ENCODE measurements around the gene TMCO4.
A peak's percentile ranks its signal among the peaks of the same experiment; 100 is the strongest.

Gene TMCO4

GRCh38 chr1:19684677-19685076, 115.0 kb downstream of the TMCO4 start:
- DNase-seq (ENCODE audit: low spot score): no peak

DNA sequence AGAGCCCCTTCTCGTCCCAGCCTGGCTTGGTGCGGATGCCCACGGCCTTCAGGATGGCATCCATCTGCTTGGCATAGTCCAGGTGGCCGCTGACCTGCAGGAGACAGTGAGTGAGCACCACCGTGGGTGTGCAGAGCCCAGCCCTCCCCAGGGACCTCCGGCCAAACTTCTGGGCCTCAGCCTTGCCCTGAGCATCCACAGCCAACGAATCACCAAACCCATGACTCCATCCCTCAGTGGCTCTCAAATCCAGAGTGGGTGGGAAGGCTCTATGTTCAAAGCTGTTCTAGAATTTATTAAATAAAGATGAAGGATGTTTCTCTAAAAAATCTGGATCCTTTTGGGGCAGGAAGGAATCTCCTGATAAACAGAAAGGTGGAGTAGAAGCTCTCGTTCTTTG, 116.4 kb downstream of the TMCO4 start:
- no peak for DNase-seq (ENCODE audit: low spot score)

GRCh38 chr1:19682901-19683300, 116.8 kb downstream of the TMCO4 start:
- no peak for DNase-seq (ENCODE audit: low spot score)

- DNase-seq (ENCODE audit: low spot score): peak; percentile 90
Measured at GRCh38 chr1:19682257-19682656, 117.5 kb downstream of the TMCO4 start.

- DNase-seq (ENCODE audit: low spot score): no peak
Measured at GRCh38 chr1:19680644-19681043, 119.1 kb downstream of the TMCO4 start.

- DNase-seq (ENCODE audit: low spot score): no peak
Measured at GRCh38 chr1:19679691-19680090, 120.0 kb downstream of the TMCO4 start.

DNA sequence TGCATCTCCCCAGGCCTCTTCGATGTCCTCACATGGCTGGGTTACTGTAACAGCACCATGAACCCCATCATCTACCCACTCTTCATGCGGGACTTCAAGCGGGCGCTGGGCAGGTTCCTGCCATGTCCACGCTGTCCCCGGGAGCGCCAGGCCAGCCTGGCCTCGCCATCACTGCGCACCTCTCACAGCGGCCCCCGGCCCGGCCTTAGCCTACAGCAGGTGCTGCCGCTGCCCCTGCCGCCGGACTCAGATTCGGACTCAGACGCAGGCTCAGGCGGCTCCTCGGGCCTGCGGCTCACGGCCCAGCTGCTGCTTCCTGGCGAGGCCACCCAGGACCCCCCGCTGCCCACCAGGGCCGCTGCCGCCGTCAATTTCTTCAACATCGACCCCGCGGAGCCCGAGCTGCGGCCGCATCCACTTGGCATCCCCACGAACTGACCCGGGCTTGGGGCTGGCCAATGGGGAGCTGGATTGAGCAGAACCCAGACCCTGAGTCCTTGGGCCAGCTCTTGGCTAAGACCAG, 120.7 kb downstream of the TMCO4 start:
- no peak for DNase-seq (ENCODE audit: low spot score)

GRCh38 chr1:19678493-19678892, 121.2 kb downstream of the TMCO4 start:
- DNase-seq (ENCODE audit: low spot score): no peak

- peak; percentile 94 for DNase-seq (ENCODE audit: low spot score)
Measured at GRCh38 chr1:19676438-19676922, 123.2 kb downstream of the TMCO4 start.

GRCh38 chr1:19675797-19676196, 123.9 kb downstream of the TMCO4 start:
- DNase-seq (ENCODE audit: low spot score): no peak

DNA sequence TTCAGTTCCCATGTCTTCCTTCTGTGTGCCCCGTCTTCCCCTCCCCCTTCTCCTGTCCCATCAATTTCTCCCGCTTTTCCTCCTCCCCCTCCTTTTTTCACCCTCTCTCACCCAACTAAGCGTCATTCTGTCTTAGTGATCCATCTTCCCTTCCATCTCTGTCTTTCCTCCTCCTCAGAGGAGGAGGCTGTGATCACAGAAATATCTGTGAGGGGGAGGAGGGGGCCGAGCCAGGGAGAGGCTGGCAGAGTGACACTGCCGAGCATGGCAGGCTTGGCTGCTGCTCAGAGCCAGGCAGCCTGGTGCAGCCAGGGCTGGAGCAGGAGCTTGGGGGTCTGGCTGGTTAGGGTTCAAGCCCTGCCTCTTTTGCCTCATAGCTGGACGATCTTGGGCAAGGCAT, 127.5 kb downstream of the TMCO4 start:
- no peak for DNase-seq (ENCODE audit: low spot score)

DNA sequence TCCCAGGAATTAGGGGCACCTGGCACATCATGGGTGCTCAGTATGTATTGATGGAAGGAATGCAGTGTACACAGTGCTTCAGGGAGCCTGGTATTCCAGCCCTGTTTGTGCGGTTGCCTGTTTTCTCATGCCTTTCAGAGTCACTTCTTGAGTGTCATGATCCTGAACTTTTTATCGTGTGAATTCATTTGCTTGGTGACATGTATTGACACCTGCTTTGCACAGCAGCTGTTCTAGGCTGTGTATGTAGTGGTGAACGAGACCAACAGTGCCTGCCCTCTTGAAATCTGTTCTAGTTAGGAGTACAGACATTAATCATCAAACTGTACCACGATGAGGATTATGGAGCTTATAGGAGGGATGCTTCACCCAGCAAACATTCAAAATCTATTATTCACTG, 128.9 kb downstream of the TMCO4 start:
- DNase-seq (ENCODE audit: low spot score): no peak

GRCh38 chr1:19668888-19669287, 130.8 kb downstream of the TMCO4 start:
- DNase-seq (ENCODE audit: low spot score): no peak

DNA sequence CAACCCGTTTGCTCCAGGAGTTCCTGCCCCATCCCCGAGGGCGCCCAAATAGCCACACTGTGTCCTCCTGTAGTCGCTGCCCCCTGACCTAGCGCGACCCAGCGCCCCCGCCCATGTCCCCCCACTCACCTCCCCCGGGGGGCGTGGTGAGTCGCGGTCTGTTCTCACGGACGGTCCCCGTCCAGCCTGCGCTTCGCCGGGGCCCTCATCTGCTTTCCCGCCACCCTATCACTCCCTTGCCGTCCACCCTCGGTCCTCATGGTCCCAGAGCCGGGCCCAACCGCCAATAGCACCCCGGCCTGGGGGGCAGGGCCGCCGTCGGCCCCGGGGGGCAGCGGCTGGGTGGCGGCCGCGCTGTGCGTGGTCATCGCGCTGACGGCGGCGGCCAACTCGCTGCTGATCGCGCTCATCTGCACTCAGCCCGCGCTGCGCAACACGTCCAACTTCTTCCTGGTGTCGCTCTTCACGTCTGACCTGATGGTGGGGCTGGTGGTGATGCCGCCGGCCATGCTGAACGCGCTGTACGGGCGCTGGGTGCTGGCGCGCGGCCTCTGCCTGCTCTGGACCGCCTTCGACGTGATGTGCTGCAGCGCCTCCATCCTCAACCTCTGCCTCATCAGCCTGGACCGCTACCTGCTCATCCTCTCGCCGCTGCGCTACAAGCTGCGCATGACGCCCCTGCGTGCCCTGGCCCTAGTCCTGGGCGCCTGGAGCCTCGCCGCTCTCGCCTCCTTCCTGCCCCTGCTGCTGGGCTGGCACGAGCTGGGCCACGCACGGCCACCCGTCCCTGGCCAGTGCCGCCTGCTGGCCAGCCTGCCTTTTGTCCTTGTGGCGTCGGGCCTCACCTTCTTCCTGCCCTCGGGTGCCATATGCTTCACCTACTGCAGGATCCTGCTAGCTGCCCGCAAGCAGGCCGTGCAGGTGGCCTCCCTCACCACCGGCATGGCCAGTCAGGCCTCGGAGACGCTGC, 133.9 kb downstream of the TMCO4 start:
- DNase-seq (ENCODE audit: low spot score): no peak

DNA sequence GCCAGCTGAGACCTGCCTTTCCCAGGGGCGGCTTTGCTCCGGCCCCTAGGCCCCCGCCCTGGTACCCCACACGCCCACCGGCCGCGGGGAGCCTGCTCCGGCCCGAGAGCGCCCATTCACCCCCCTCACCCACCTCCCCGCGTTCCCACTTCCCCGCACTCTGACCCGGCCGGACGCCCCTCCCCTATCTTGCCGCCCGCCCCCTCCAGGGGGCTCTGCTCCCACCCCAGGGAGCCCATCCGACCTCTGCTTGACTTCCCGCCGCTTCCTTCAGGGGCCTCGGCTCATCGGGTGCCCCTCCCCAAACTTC, 134.6 kb downstream of the TMCO4 start:
- DNase-seq (ENCODE audit: low spot score): no peak

- DNase-seq (ENCODE audit: low spot score): peak; percentile 69
Measured at GRCh38 chr1:19664453-19665185, 135.1 kb downstream of the TMCO4 start, which contains the start of gene HTR6. HTR6 (plus strand) TSS chr1:19664875; CDS start chr1:19665754, 879 bp downstream.

DNA sequence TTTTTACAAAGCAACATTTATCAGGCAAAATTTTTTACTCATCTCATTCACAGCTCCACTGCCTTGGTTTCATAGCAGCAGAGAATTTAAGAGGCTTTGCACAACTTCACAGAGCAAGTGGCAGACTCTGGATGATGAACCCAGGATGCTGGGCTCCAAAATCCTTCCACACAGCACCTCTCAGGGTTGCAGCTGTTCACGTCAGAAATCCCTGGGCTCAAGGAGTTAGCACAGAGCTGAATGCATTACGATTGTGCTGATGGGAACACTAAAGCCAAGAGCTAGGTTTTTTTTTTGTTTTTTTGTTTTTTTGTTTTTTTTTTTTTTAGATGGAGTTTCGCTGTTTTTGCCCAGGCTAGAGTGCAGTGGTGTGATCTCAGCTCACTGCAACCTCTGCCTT, 137.4 kb downstream of the TMCO4 start:
- DNase-seq (ENCODE audit: low spot score): no peak

DNA sequence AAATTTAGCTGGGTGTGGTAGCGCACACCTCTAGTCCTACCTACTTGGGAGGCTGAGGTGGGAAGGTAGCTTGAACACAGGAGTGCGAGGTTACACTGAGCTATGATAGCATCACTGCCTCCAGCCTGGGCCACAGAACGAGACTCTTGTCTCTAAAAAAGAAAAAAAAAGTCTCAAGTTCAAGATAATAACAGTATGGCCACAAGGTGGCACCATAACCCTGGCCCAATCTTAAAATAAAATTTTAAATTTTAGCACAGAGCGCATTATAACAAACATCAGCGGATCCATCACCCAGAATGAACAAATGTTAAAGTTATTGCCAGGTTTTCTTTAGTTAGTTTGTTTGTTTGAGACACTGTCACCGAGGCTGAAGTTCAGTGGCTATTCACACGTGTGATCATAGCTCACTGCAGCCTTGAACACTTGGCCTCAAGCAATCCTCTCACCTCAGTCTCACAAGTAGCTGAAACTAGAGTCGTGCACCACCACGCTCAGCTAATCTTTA, 137.9 kb downstream of the TMCO4 start:
- peak; percentile 58 for DNase-seq (ENCODE audit: low spot score)

- DNase-seq (ENCODE audit: low spot score): no peak
Measured at GRCh38 chr1:19658186-19658585, 141.5 kb downstream of the TMCO4 start.

GRCh38 chr1:19657511-19657910, 142.2 kb downstream of the TMCO4 start:
- no peak for DNase-seq (ENCODE audit: low spot score)

- DNase-seq (ENCODE audit: low spot score): no peak
Measured at GRCh38 chr1:19656780-19657466, 142.8 kb downstream of the TMCO4 start.
